A549 (cell line): ENCODE data around the gene LYPD6B. TPM values are rescaled to one million over a fixed set of nuclear protein-coding genes. Genes with fewer than 3 reads are reported as not detected.

ENCODE experiments used
- ATAC-seq, 2 experiments: fragments of 200-7000 bp in 1 of 2; fragments of >200 bp in 1 of 2; cut with Nextera tagmentation in 1 of 2; cut with Tn5 transposase in 1 of 2; 3 replicates each; pipeline versions ENCODE4 v1.8.0 to v1.9.1; 2018 to 2020; ENCODE audit warnings: mild to moderate bottlenecking in 1 of 2, moderate library complexity in 1 of 2
- CTCF ChIA-PET: fragments of 300-600 bp; sonication (Branson Sonifier 250); formaldehyde crosslinking; extraction: SDS; loops from one replicate; lab custom pipeline; 2021; ENCODE audit warnings: antibody characterized with exemption, inconsistent platforms; lab: Yijun Ruan, JAX
- POLR2A ChIA-PET: fragments of 350-600 bp; formaldehyde crosslinking; extraction: SDS; loops from one replicate; lab custom pipeline; 2021; ENCODE audit warnings: antibody characterized with exemption, inconsistent platforms; lab: Yijun Ruan, JAX
- DNase-seq, 2 experiments: peaks; one replicate each; pipeline versions ENCODE4 v3.0.0 to v3.0.0-alpha.2; 2011 to 2016; ENCODE audit warnings: low read depth in 1 of 2, low spot score in 1 of 2
- FAIRE-seq: peaks from 2 replicates; lab custom pipeline; 2011; peaks lifted over from hg19 to GRCh38; lab: Jason Lieb, UNC
- H3K27ac ChIP-seq, 2 experiments: fragments of >200 bp; sonication (Bioruptor Twin); formaldehyde crosslinking; 3 replicates each; pipeline ENCODE4 v1.5.1; 2016 to 2017
- H3K4me1 ChIP-seq: fragments of >200 bp; sonication (Bioruptor Twin); formaldehyde crosslinking; 3 replicates; pipeline ENCODE4 v1.6.1; 2016
- H3K4me2 ChIP-seq: fragments of >200 bp; sonication (Bioruptor Twin); formaldehyde crosslinking; 3 replicates; pipeline ENCODE4 v1.6.1; 2016
- H3K4me3 ChIP-seq: fragments of >200 bp; sonication (Bioruptor Twin); formaldehyde crosslinking; 3 replicates; pipeline ENCODE4 v1.5.1; 2016
- H3K9me3 ChIP-seq: fragments of >200 bp; sonication (Bioruptor Twin); formaldehyde crosslinking; 3 replicates; pipeline ENCODE4 v1.6.1; 2016
- ATOH8 ChIP-seq: fragments of 250-450 bp; sonication (Bioruptor Pico); IDR thresholded peaks from 2 replicates; pipeline ENCODE4 v1.5.0; 2020; ENCODE audit warnings: low read depth, mild to moderate bottlenecking, moderate library complexity
- BHLHE40 ChIP-seq: IDR thresholded peaks from 2 replicates; pipeline ENCODE4 v1.6.1; 2012; ENCODE audit warnings: low read depth, low read length, inconsistent platforms
- CBX2 ChIP-seq: fragments of 200-600 bp; sonication (generic); IDR thresholded peaks from 2 replicates; pipeline ENCODE4 v1.6.1; 2016; ENCODE audit warnings: low read depth, mild to moderate bottlenecking, borderline replicate concordance
- CEBPB ChIP-seq, 2 experiments: fragments of >200 bp in 1 of 2; sonication (Bioruptor Twin) in 1 of 2; formaldehyde crosslinking in 1 of 2; IDR thresholded peaks; 2 replicates each; pipeline ENCODE4 v1.6.1; 2012 to 2016
- CHD4 ChIP-seq: fragments of 200-600 bp; sonication (generic); IDR thresholded peaks from 2 replicates; pipeline ENCODE4 v1.6.1; 2016; ENCODE audit warnings: antibody characterized with exemption, mild to moderate bottlenecking, borderline replicate concordance
- CTCF ChIP-seq: fragments of >200 bp; sonication (Bioruptor Twin); formaldehyde crosslinking; IDR thresholded peaks from 3 replicates; pipeline ENCODE4 v1.5.1; 2016
- E2F6 ChIP-seq: IDR thresholded peaks from 2 replicates; pipeline ENCODE4 v1.6.1; 2012; ENCODE audit warnings: low read depth, borderline replicate concordance
- EHMT2 ChIP-seq: fragments of 200-600 bp; sonication (generic); IDR thresholded peaks from 2 replicates; pipeline ENCODE4 v1.6.1; 2016; ENCODE audit warnings: antibody characterized with exemption, low read depth, mild to moderate bottlenecking, moderate library complexity
- GATA3 ChIP-seq: IDR thresholded peaks from 2 replicates; pipeline ENCODE4 v1.6.1; 2012; ENCODE audit warnings: borderline replicate concordance
- HEYL ChIP-seq: fragments of 250-450 bp; sonication (Bioruptor Pico); IDR thresholded peaks from 2 replicates; pipeline ENCODE4 v1.8.0; 2021; ENCODE audit warnings: mild to moderate bottlenecking, moderate library complexity
- HOXA7 ChIP-seq: fragments of 250-450 bp; sonication (Bioruptor Pico); IDR thresholded peaks from 2 replicates; pipeline ENCODE4 v1.5.0; 2020; ENCODE audit warnings: mild to moderate bottlenecking, moderate library complexity
- MAZ ChIP-seq: fragments of 150-350 bp; IDR thresholded peaks from 2 replicates; pipeline ENCODE4 v1.6.1; 2014; ENCODE audit warnings: antibody characterized with exemption, low read depth, low read length, borderline replicate concordance
- NFE2L2 ChIP-seq: fragments of 150-350 bp; conservative IDR thresholded peaks from 2 replicates; pipeline ENCODE4 v1.6.1; 2014; ENCODE audit warnings: low read length
- NR3C1 ChIP-seq: fragments of >200 bp; sonication (Bioruptor Twin); formaldehyde crosslinking; IDR thresholded peaks from 3 replicates; pipeline ENCODE4 v1.6.1; 2017
- PBX3 ChIP-seq: IDR thresholded peaks from 2 replicates; pipeline ENCODE4 v1.6.1; 2012
- POLR2AphosphoS2 ChIP-seq: conservative IDR thresholded peaks from 2 replicates; pipeline ENCODE4 v1.6.1; 2012; ENCODE audit warnings: low read length, improper control_type of control experiment, inconsistent platforms
- RFX5 ChIP-seq: fragments of 450-650 bp; IDR thresholded peaks from 2 replicates; pipeline ENCODE4 v1.7.1; 2014; ENCODE audit warnings: antibody characterized with exemption, mild to moderate bottlenecking, moderate library complexity
- RNF2 ChIP-seq: fragments of 200-600 bp; sonication (generic); IDR thresholded peaks from 2 replicates; pipeline ENCODE4 v1.6.1; 2016; ENCODE audit warnings: low read depth, mild to moderate bottlenecking, antibody characterized with exemption, moderate library complexity, borderline replicate concordance
- TFCP2L1 ChIP-seq: fragments of 250-450 bp; sonication (Bioruptor Pico); IDR thresholded peaks from 2 replicates; pipeline ENCODE4 v1.5.0; 2021; ENCODE audit warnings: mild to moderate bottlenecking
- ZC3H11A ChIP-seq: fragments of 450-650 bp; IDR thresholded peaks from 2 replicates; pipeline ENCODE4 v1.6.1; 2014; ENCODE audit warnings: antibody characterized with exemption, mild to moderate bottlenecking
- ZFP36 ChIP-seq: fragments of 450-650 bp; IDR thresholded peaks from 2 replicates; pipeline ENCODE4 v1.6.1; 2014; ENCODE audit warnings: borderline replicate concordance; ENCODE audit not compliant: partially characterized antibody
- WGBS: methylation state at CpG from one replicate; pipeline ENCODE4 v1.1.6; 2017; ENCODE audit errors: missing lambda C conversion rate; 5-methylcytosine and 5-hydroxymethylcytosine counted together
- polyA plus RNA-seq, 4 experiments: library from polyadenylated mRNA; depleted of rRNA in 3 of 4; stranded (reverse); fragments of >200 nt; fragmentation: RNase III in 1 of 4; extraction: RNeasy Plus Mini Kit Qiagen cat#74134 plus additional on column Dnase treatment in 1 of 4; gene quantifications; 2 replicates in 3 of 4; 3 replicates in 1 of 4; pipeline ENCODE4 v1.2.3, GENCODE V29; 2011 to 2017

Gene LYPD6B
- polyA plus RNA-seq, 2 of the 4 experiments (the other 2 are of a cell fraction), result not detected

- Histone ChIP-seq H3K4me1 (no peaks in the 10 kb centered on the region), H3K9me3 (no peaks in the 10 kb centered on the region), H3K27ac (no peak overlapping the region), H3K4me2 (no peak overlapping the region), H3K4me3 (no peak overlapping the region)
- TF ChIP-seq POLR2AphosphoS2 (no peak), CHD4 (no peak), TFCP2L1 (CRISPR knock-in tag) (no peak), EHMT2 (no peak), HOXA7 (no peak), CEBPB (IDR thresholded peaks at IDR 0.05) (no peak), CTCF (no peak), GATA3 (no peak), RFX5 (no peak), ATOH8 (CRISPR knock-in tag) (no peak), E2F6 (no peak), HEYL (CRISPR knock-in tag) (no peak)
- ChIA-PET POLR2A (no interaction called here), CTCF (no interaction called here)
- ATAC-seq (no peak), DNase-seq (no peak), FAIRE-seq (no peak)
- WGBS, result 10% methylated on average over 2 of the region's 2 CpGs
These were observed 63.3 kb downstream of the LYPD6B start for GRCh38 chr2:149101818-149102217.

- DNase-seq (no peak), ATAC-seq (no peak), FAIRE-seq (no peak)
- H3K9me3 ChIP-seq, result no peaks in the 10 kb centered on the region
- H3K4me3 ChIP-seq, result no peak overlapping the region
- TF ChIP-seq NR3C1, result no peak
- no peak for TF ChIP-seq CBX2
- TF ChIP-seq ZC3H11A, result no peak
- no peak for TF ChIP-seq NFE2L2
- TF ChIP-seq BHLHE40, result no peak
- TF ChIP-seq PBX3, result no peak
- TF ChIP-seq RNF2, result no peak
- no peak for TF ChIP-seq HOXA7
- ChIA-PET CTCF (no interaction called here), POLR2A (no interaction called here)
- no peak overlapping the region for H3K27ac ChIP-seq
- WGBS, result 38% methylated on average over 3 of the region's 3 CpGs
- H3K4me2 ChIP-seq, result no peak overlapping the region
- no peaks in the 10 kb centered on the region for H3K4me1 ChIP-seq
These were observed 64.7 kb downstream of the LYPD6B start for GRCh38 chr2:149103081-149103620.

GRCh38 chr2:149104221-149104620 lies 65.7 kb downstream of the LYPD6B start:
- no peak overlapping the region for H3K4me3 ChIP-seq
- H3K9me3 ChIP-seq, result no peaks in the 10 kb centered on the region
- H3K4me1 ChIP-seq, result no peaks in the 10 kb centered on the region
- TF ChIP-seq ZFP36 (no peak), MAZ (no peak)
- FAIRE-seq (no peak), ATAC-seq (no peak), DNase-seq (no peak)
- H3K27ac ChIP-seq, result no peak overlapping the region
- WGBS, result 3% methylated on average over 1 of the region's 1 CpG
- no peak overlapping the region for H3K4me2 ChIP-seq
- POLR2A ChIA-PET, result no interaction called here
- CTCF ChIA-PET, result no interaction called here
